HL-60 (cell line): ENCODE results near the gene ZNF777.
"Not testable (repeated sequence)": the region's sequence is repeated elsewhere in the genome, so short reads cannot be mapped to it uniquely, and the experiment has no call there.

Source experiments
- DNase-seq, 2 experiments: peaks; one replicate each; pipeline ENCODE4 v3.0.0-alpha.2; 2010 to 2020; ENCODE audit warnings: low read depth in 1 of 2, low spot score in 1 of 2
- H3K27ac ChIP-seq: fragments of 250-450 bp; sonication (Bioruptor Pico); replicated peaks from 2 replicates; pipeline ENCODE4 v1.5.1; 2020; ENCODE audit warnings: mild to moderate bottlenecking, moderate library complexity
- H3K27me3 ChIP-seq: fragments of 250-450 bp; sonication (Bioruptor Pico); 2 replicates; pipeline ENCODE4 v1.5.1; 2021; ENCODE audit warnings: mild to moderate bottlenecking, moderate library complexity; ENCODE audit not compliant: insufficient read depth, poor library complexity, severe bottlenecking
- H3K4me3 ChIP-seq: replicated peaks from 2 replicates; pipeline ENCODE4 v1.5.1; 2011; ENCODE audit warnings: mild to moderate bottlenecking, control low read depth, low read length; ENCODE audit not compliant: insufficient read depth
- GABPA ChIP-seq: IDR thresholded peaks from 2 replicates; pipeline ENCODE4 v1.6.1; 2012; ENCODE audit warnings: low read depth
- POLR2AphosphoS5 ChIP-seq: IDR thresholded peaks from 2 replicates; pipeline ENCODE4 v1.6.1; 2012; ENCODE audit warnings: low read depth
- SPI1 ChIP-seq: IDR thresholded peaks from 2 replicates; pipeline ENCODE4 v1.6.1; 2012; ENCODE audit warnings: low read depth, mild to moderate bottlenecking, borderline replicate concordance
- TF ChIP-seq, protein P1 (sequence below): IDR thresholded peaks from one replicate; pipeline ENCODE4 v1.5.1; 2011; ENCODE audit warnings: low read length, control low read depth, inconsistent platforms; ENCODE audit not compliant: insufficient read depth
- TF ChIP-seq, protein P2 (sequence below): IDR thresholded peaks from 2 replicates; pipeline ENCODE4 v1.6.1; 2012; ENCODE audit warnings: low read depth; ENCODE audit not compliant: insufficient replicate concordance

ZNF777 gene

DNA sequence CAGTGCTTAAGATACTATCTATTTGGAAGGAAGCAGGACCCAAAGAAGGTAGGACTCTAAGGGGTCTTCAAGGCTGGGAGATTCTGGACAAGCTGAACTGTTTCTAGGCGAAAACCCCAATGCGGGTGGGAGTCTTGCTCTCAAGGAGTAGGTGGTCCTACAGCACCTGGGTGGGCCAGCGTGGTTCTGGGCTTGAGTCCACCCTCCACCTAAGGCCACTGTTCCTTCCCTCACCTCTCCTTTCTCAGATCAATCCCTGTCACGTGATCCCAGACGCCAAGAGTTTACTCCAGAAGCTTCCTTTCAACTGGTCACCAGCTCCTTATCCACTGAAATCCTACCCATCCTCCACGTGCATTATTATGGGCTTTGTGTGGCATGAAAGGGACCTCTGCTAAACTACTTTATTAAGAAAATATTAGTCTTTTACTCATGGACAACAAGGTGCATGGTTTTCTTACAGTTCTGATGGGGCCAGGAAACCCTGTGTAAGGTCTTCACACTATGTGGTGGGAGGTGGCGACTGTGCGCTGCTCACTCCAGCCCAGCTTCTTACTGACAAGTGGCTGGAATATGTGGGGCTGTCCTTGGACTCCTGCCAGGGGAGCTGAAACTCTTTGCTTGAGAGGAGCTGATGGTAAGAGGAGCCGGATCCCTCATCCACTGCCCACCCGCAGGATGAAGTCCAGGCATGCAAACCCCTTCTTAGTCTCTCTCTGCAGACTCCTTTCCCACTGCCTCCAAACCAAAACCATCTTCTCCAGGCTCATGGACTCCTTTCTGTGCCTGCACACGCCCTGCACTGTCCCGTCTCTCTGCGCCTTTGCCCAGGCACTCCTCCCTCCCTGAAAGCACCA, 35.2 kb upstream of the ZNF777 start:
- Histone ChIP-seq H3K27ac (no peak overlapping the region), H3K4me3 (peak overlapping the region; percentile 72; the same call in 1 of the 2 replicates), H3K27me3 (no peaks in the 10 kb centered on the region)
- TF ChIP-seq GABPA: no peak
- TF ChIP-seq, protein P1, sequence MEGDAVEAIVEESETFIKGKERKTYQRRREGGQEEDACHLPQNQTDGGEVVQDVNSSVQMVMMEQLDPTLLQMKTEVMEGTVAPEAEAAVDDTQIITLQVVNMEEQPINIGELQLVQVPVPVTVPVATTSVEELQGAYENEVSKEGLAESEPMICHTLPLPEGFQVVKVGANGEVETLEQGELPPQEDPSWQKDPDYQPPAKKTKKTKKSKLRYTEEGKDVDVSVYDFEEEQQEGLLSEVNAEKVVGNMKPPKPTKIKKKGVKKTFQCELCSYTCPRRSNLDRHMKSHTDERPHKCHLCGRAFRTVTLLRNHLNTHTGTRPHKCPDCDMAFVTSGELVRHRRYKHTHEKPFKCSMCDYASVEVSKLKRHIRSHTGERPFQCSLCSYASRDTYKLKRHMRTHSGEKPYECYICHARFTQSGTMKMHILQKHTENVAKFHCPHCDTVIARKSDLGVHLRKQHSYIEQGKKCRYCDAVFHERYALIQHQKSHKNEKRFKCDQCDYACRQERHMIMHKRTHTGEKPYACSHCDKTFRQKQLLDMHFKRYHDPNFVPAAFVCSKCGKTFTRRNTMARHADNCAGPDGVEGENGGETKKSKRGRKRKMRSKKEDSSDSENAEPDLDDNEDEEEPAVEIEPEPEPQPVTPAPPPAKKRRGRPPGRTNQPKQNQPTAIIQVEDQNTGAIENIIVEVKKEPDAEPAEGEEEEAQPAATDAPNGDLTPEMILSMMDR: no peak
- TF ChIP-seq, protein P2, sequence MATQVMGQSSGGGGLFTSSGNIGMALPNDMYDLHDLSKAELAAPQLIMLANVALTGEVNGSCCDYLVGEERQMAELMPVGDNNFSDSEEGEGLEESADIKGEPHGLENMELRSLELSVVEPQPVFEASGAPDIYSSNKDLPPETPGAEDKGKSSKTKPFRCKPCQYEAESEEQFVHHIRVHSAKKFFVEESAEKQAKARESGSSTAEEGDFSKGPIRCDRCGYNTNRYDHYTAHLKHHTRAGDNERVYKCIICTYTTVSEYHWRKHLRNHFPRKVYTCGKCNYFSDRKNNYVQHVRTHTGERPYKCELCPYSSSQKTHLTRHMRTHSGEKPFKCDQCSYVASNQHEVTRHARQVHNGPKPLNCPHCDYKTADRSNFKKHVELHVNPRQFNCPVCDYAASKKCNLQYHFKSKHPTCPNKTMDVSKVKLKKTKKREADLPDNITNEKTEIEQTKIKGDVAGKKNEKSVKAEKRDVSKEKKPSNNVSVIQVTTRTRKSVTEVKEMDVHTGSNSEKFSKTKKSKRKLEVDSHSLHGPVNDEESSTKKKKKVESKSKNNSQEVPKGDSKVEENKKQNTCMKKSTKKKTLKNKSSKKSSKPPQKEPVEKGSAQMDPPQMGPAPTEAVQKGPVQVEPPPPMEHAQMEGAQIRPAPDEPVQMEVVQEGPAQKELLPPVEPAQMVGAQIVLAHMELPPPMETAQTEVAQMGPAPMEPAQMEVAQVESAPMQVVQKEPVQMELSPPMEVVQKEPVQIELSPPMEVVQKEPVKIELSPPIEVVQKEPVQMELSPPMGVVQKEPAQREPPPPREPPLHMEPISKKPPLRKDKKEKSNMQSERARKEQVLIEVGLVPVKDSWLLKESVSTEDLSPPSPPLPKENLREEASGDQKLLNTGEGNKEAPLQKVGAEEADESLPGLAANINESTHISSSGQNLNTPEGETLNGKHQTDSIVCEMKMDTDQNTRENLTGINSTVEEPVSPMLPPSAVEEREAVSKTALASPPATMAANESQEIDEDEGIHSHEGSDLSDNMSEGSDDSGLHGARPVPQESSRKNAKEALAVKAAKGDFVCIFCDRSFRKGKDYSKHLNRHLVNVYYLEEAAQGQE: no peak
- TF ChIP-seq POLR2AphosphoS5: no peak
- no peak for TF ChIP-seq SPI1
- DNase-seq: no peak

DNA sequence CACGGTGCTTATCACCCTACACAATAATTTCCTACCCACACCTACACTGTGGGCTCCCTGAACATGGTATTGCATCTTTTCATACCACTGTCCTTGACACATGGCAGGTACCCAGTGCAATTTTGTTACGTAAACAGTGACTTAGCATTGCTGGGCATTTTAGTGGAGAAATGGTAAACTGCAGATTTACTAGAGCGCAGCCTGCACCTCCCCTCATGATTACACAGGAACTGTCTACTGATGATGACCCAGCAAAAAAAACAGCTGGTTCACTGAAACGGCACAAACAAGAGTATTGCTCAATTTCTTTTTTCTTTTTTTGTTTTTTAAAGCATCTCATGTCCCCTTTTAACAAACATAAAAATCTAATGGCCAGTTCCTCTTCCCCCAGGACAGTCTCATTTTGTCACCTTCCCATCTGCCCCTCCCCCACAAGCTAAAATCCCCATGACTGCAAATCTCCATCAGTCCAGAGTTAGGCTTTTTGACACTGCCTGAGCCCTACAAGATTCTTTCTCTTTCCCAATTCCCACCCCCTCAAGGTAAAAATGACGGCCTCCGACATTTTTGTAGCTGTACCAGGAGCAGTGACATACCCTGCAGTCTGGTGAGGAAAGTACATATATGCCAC, 34.0 kb upstream of the ZNF777 start:
- Histone ChIP-seq H3K27me3 (no peaks in the 10 kb centered on the region), H3K27ac (no peak overlapping the region; the same call in 1 of the 2 replicates), H3K4me3 (no peak overlapping the region)
- peak; percentile 61 to 91 for DNase-seq
- no peak for TF ChIP-seq POLR2AphosphoS5
- TF ChIP-seq, protein P2: no peak
- no peak for TF ChIP-seq SPI1
- TF ChIP-seq, protein P1: no peak
- TF ChIP-seq GABPA: no peak

DNA sequence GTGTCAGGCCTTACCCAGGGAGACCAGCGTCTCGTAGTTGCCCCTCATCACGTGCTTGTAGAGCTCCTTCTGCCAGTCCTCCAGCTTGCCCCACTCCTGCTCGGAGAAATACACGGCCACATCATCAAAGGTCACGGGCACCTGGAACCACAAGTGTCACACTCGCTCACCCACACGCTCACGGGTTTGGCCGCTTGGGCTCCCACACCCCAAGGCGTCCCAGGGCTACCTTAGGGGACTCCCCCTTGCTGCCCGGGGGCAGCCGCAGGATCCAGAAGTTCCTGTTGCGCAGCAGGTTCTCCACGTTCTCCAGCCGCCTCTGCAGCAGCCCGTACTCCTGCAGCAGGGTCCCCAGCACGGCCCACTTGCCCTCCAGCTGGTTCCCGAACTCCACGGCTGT, 33.1 kb upstream of the ZNF777 start:
- H3K4me3 ChIP-seq, DNase-seq, H3K27me3 ChIP-seq, H3K27ac ChIP-seq: not testable (repeated sequence)

DNA sequence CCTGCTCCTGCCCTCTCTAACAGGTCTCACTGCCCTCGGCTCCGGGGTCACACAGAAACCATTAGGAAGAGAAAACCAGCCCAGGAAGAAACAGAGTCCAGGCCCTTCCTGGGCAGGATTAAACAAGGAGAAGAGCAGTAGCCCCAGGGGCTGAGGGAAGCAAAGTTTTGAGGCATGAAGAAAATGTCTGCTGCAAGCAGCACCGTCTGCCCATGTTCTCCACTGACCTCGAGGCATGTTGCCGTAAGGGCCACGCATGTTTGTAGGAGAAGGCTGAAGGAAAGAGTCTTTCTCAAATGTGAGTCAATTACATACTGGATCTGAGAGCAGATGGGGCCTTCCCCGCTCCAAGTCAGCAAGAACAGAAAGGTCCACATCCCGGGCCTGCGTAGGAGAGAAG, 32.5 kb upstream of the ZNF777 start:
- no peak overlapping the region for H3K4me3 ChIP-seq
- no peaks in the 10 kb centered on the region for H3K27me3 ChIP-seq
- H3K27ac ChIP-seq: no peak overlapping the region
- TF ChIP-seq, protein P1: no peak
- TF ChIP-seq SPI1: no peak
- TF ChIP-seq, protein P2: no peak
- no peak for TF ChIP-seq GABPA
- no peak for DNase-seq
